SK-N-SH treated with all-trans-retinoic acid at 6 μM for 48 hours (cell line): Measurements from ENCODE around the gene LENG9.

Experiments used
- ATAC-seq: fragments of 200-7000 bp; cut with Tn5 transposase; 3 replicates; pipeline ENCODE4 v1.9.1; 2020; ENCODE audit warnings: mild to moderate bottlenecking, moderate library complexity
- ARNTL ChIP-seq: fragments of 450-650 bp; formaldehyde crosslinking; IDR thresholded peaks from 2 replicates; pipeline ENCODE4 v1.5.0; 2020; ENCODE audit warnings: low read depth, mild to moderate bottlenecking, moderate library complexity, borderline replicate concordance
- BACH2 ChIP-seq: fragments of 250-450 bp; sonication (Bioruptor Pico); IDR thresholded peaks from 2 replicates; pipeline ENCODE4 v1.9.0; 2021; ENCODE audit warnings: mild to moderate bottlenecking, borderline replicate concordance
- CSDC2 ChIP-seq: fragments of 250-450 bp; sonication (Bioruptor Pico); IDR thresholded peaks from 2 replicates; pipeline ENCODE4 v1.5.0; 2020; ENCODE audit warnings: mild to moderate bottlenecking, moderate library complexity
- ESRRG ChIP-seq: fragments of 250-450 bp; sonication (Bioruptor Pico); IDR thresholded peaks from 2 replicates; pipeline ENCODE4 v1.6.1; 2021; ENCODE audit warnings: mild to moderate bottlenecking
- GLIS3 ChIP-seq: fragments of 250-450 bp; sonication (Bioruptor Pico); IDR thresholded peaks from 2 replicates; pipeline ENCODE4 v1.5.0; 2020; ENCODE audit warnings: mild to moderate bottlenecking, moderate library complexity
- ISL1 ChIP-seq: fragments of 250-450 bp; sonication (Bioruptor Pico); IDR thresholded peaks from 2 replicates; pipeline ENCODE4 v2.1.2; 2022; ENCODE audit warnings: mild to moderate bottlenecking, moderate library complexity
- RARB ChIP-seq: fragments of 250-450 bp; sonication (Bioruptor Pico); IDR thresholded peaks from 2 replicates; pipeline ENCODE4 v1.8.0; 2021; ENCODE audit warnings: mild to moderate bottlenecking, moderate library complexity
- TCF4 ChIP-seq: fragments of 250-450 bp; sonication (Bioruptor Pico); IDR thresholded peaks from 2 replicates; pipeline ENCODE4 v1.8.0; 2021; ENCODE audit warnings: mild to moderate bottlenecking, moderate library complexity, borderline replicate concordance
- TOX ChIP-seq: fragments of 250-450 bp; sonication (Bioruptor Pico); IDR thresholded peaks from 2 replicates; pipeline ENCODE4 v1.8.0; 2021; ENCODE audit warnings: mild to moderate bottlenecking, moderate library complexity, borderline replicate concordance
- ZC3H10 ChIP-seq: fragments of 250-450 bp; sonication (Bioruptor Pico); IDR thresholded peaks from 2 replicates; pipeline ENCODE4 v1.5.1; 2021; ENCODE audit warnings: mild to moderate bottlenecking, moderate library complexity
- ZFP30 ChIP-seq: fragments of 450-650 bp; formaldehyde crosslinking; IDR thresholded peaks from 2 replicates; pipeline ENCODE4 v1.5.0; 2022; ENCODE audit warnings: mild to moderate bottlenecking, moderate library complexity
- ZNF565 ChIP-seq: fragments of 450-650 bp; formaldehyde crosslinking; conservative IDR thresholded peaks from 2 replicates; pipeline ENCODE4 v1.5.0; 2020; ENCODE audit warnings: low read depth, mild to moderate bottlenecking, moderate library complexity
- ZNF70 ChIP-seq: fragments of 450-650 bp; formaldehyde crosslinking; IDR thresholded peaks from 2 replicates; pipeline ENCODE4 v1.5.0; 2020; ENCODE audit warnings: mild to moderate bottlenecking, moderate library complexity
- ZNF8 ChIP-seq: fragments of 450-650 bp; formaldehyde crosslinking; IDR thresholded peaks from 2 replicates; pipeline ENCODE4 v1.5.0; 2020; ENCODE audit warnings: mild to moderate bottlenecking, moderate library complexity
- TF ChIP-seq, protein P1 (sequence below): fragments of 250-450 bp; sonication (Bioruptor Pico); IDR thresholded peaks from 2 replicates; pipeline ENCODE4 v1.5.1; 2020; ENCODE audit warnings: low read depth, mild to moderate bottlenecking, moderate library complexity
- TF ChIP-seq, protein P2 (sequence below): fragments of 250-450 bp; sonication (Bioruptor Pico); IDR thresholded peaks from 2 replicates; pipeline ENCODE4 v1.5.0; 2020; ENCODE audit warnings: mild to moderate bottlenecking, moderate library complexity
- TF ChIP-seq, protein P3 (sequence below): fragments of 250-450 bp; sonication (Bioruptor Pico); IDR thresholded peaks from 2 replicates; pipeline ENCODE4 v1.8.0; 2020; ENCODE audit warnings: mild to moderate bottlenecking, moderate library complexity, borderline replicate concordance

The LENG9 gene

GRCh38 chr19:54478677-54479266, 15.2 kb upstream of the LENG9 start:
- ATAC-seq: peak; percentile 62
- TF ChIP-seq GLIS3 (CRISPR knock-in tag) (no peak), TCF4 (no peak), ZNF8 (CRISPR knock-in tag) (no peak), ZNF70 (CRISPR knock-in tag) (no peak), ARNTL (CRISPR knock-in tag) (no peak)
- TF ChIP-seq, protein P1, sequence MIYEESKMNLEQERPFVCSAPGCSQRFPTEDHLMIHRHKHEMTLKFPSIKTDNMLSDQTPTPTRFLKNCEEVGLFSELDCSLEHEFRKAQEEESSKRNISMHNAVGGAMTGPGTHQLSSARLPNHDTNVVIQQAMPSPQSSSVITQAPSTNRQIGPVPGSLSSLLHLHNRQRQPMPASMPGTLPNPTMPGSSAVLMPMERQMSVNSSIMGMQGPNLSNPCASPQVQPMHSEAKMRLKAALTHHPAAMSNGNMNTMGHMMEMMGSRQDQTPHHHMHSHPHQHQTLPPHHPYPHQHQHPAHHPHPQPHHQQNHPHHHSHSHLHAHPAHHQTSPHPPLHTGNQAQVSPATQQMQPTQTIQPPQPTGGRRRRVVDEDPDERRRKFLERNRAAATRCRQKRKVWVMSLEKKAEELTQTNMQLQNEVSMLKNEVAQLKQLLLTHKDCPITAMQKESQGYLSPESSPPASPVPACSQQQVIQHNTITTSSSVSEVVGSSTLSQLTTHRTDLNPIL (CRISPR knock-in tag): no peak
- TF ChIP-seq, protein P2, sequence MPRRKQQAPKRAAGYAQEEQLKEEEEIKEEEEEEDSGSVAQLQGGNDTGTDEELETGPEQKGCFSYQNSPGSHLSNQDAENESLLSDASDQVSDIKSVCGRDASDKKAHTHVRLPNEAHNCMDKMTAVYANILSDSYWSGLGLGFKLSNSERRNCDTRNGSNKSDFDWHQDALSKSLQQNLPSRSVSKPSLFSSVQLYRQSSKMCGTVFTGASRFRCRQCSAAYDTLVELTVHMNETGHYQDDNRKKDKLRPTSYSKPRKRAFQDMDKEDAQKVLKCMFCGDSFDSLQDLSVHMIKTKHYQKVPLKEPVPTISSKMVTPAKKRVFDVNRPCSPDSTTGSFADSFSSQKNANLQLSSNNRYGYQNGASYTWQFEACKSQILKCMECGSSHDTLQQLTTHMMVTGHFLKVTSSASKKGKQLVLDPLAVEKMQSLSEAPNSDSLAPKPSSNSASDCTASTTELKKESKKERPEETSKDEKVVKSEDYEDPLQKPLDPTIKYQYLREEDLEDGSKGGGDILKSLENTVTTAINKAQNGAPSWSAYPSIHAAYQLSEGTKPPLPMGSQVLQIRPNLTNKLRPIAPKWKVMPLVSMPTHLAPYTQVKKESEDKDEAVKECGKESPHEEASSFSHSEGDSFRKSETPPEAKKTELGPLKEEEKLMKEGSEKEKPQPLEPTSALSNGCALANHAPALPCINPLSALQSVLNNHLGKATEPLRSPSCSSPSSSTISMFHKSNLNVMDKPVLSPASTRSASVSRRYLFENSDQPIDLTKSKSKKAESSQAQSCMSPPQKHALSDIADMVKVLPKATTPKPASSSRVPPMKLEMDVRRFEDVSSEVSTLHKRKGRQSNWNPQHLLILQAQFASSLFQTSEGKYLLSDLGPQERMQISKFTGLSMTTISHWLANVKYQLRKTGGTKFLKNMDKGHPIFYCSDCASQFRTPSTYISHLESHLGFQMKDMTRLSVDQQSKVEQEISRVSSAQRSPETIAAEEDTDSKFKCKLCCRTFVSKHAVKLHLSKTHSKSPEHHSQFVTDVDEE: no peak

DNA sequence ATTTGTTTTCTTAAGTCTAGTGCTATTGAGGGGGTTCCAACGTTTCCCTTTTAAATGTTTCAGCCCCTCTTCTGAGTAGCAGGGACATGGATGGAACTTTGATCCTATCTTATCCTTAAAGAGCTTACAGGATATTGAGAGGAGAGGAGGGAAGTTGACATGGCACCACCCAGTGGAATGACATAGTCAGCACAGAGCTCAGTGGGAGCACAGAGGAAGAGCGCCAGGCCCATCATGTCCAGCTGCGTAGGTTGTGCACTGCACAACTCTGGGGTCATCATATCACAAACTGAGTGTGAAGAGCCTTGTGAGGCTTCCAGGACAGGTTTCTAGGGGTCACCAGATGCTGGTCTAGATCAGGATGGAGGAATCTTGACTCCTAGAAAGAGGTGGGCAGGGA, 14.1 kb upstream of the LENG9 start:
- TF ChIP-seq, protein P3, sequence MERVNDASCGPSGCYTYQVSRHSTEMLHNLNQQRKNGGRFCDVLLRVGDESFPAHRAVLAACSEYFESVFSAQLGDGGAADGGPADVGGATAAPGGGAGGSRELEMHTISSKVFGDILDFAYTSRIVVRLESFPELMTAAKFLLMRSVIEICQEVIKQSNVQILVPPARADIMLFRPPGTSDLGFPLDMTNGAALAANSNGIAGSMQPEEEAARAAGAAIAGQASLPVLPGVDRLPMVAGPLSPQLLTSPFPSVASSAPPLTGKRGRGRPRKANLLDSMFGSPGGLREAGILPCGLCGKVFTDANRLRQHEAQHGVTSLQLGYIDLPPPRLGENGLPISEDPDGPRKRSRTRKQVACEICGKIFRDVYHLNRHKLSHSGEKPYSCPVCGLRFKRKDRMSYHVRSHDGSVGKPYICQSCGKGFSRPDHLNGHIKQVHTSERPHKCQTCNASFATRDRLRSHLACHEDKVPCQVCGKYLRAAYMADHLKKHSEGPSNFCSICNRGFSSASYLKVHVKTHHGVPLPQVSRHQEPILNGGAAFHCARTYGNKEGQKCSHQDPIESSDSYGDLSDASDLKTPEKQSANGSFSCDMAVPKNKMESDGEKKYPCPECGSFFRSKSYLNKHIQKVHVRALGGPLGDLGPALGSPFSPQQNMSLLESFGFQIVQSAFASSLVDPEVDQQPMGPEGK (CRISPR knock-in tag): no peak
- TF ChIP-seq ZFP30 (CRISPR knock-in tag) (no peak), BACH2 (CRISPR knock-in tag) (no peak), TCF4 (no peak), ISL1 (CRISPR knock-in tag) (no peak), ZNF70 (CRISPR knock-in tag) (no peak), CSDC2 (CRISPR knock-in tag) (no peak), RARB (no peak), TOX (no peak)
- TF ChIP-seq, protein P2: no peak
- TF ChIP-seq, all 23 proteins: peak for 0
- peak; percentile 24; the same call in 2 of the 3 replicates for ATAC-seq

- ATAC-seq: no peak
- TF ChIP-seq ESRRG (CRISPR knock-in tag): no peak
- TF ChIP-seq ZNF8 (CRISPR knock-in tag): no peak
- TF ChIP-seq, protein P2: no peak
- no peak for TF ChIP-seq ZC3H10
- TF ChIP-seq, protein P1 (CRISPR knock-in tag): no peak
- TF ChIP-seq ISL1 (CRISPR knock-in tag): no peak
- TF ChIP-seq RARB: no peak
- no peak for TF ChIP-seq TCF4
- TF ChIP-seq ZNF565 (CRISPR knock-in tag): no peak
- TF ChIP-seq ARNTL (CRISPR knock-in tag): no peak
Observed at GRCh38 chr19:54475706-54476105, 12.1 kb upstream of the LENG9 start.
